Stimulated activated memory B cell treated with anti-CD40 and anti-IgM and Interleukin-4, amounts not matched to agents 10 μg/mL and 1 μg/mL and 100 μg/mL, for 72 hours (primary cell): Measurements from ENCODE around the gene TNFRSF25.

Source experiments
- ATAC-seq: fragments of 150-1000 bp; cut with Tn5 transposase; 2 replicates; pipeline ENCODE4 v1.10.0; 2021
- H3K27ac Mint-ChIP-seq: one replicate; pipeline ENCODE4 v1.8.0; 2022; ENCODE audit warnings: mild to moderate bottlenecking, mixed read lengths
- H3K27me3 Mint-ChIP-seq: one replicate; pipeline ENCODE4 v1.8.0; 2022; ENCODE audit warnings: mixed read lengths
- H3K36me3 Mint-ChIP-seq: one replicate; pipeline ENCODE4 v1.8.0; 2022; ENCODE audit warnings: mixed read lengths
- H3K4me1 Mint-ChIP-seq: one replicate; pipeline ENCODE4 v1.8.0; 2022; ENCODE audit warnings: mixed read lengths
- H3K4me3 Mint-ChIP-seq: one replicate; pipeline ENCODE4 v1.8.0; 2022; ENCODE audit warnings: mild to moderate bottlenecking, moderate library complexity, mixed read lengths
- H3K9me3 Mint-ChIP-seq: one replicate; pipeline ENCODE4 v1.8.0; 2022; ENCODE audit warnings: mixed read lengths

TNFRSF25 gene

DNA sequence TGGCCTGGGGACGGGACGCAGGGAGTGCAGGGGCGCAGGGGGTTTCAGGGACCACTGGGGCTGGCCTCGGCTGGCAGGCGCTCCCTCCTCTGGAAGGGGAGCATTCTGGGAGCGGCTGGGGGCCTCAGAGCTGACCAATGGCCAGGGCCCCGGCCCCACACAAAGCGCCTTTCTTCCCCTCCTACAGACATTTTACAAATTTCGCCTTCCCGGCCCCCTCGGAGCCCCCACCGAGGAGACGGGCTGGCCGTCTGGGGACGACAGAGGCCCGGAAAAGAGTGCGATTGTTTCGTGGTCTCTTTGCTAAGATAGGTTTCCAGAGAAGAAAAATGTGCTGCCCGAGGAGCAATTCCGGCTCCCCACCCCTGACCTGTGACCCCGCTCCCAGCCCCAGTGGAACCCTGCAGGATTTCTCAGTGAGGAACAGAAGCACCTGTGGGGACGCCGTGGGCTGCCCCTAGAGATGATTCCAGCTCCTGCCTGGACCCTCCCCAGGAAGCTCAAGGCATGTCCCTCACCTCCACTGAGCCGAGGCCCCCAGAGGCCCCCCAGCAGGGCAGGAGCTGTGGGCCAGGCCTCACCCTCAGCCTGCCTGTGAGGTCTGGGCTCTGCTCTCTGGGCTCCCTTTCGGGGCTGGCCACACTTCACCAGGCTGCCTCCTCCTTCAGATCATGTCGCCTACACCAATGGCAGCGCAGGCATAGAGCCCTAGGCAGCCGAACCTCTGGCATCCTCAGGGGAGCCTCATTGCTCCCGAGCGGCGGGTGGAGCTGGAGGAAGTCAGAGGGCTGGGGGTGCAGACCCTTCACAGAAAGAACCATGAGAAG lies 40.5 kb upstream of the TNFRSF25 start:
- no peak for ATAC-seq
- Mint-ChIP-seq H3K4me3 (no peak overlapping the region), H3K36me3 (no peaks in the 10 kb centered on the region), H3K9me3 (no peaks in the 10 kb centered on the region), H3K4me1 (peaks cover 7% of the 10 kb centered on the region), H3K27ac (no peak overlapping the region), H3K27me3 (peaks cover 66% of the 10 kb centered on the region)

DNA sequence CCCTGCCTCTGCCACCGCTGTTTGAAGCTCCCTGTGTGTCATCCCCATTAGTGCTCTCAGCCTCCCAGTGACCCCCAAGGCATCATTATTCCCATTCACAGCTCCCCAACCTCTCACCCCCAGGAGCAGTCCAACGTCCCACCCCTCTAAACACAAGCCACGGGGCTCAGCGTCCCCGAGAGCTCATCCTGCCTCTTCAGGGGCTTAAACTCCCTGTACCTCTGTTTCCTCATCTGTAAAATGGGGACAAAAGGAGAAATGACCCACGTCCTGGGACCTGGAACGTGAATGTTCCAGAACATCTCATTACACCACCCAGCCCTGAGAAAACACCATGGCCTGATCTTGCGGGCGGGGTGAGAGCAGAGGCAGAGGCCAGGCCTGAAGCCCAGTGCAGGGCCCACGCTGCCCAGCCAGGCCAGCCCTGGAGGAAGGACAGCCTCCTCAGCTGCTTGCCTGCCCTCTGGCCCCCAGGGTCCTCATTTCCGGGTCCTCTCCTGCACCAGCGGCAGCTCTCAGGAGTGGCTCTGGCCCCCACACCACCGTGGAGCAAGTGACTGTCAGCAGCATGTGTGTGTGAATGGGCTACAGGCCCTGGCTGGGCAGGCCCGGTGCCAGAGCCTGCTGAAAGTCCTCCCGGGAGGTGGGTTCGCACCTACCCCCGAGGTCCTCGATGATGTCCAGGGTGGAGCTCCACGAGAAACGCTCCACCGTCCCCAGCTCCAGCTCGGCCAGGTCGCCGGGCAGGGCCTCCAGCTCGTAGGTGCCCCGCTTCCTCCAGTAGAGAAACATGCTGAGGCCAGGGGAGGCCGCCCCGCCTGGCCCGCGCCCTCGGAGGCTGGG lies 39.6 kb upstream of the TNFRSF25 start:
- H3K36me3 Mint-ChIP-seq, result no peaks in the 10 kb centered on the region
- peaks cover 75% of the 10 kb centered on the region for H3K27me3 Mint-ChIP-seq
- H3K27ac Mint-ChIP-seq, result no peak overlapping the region
- peaks cover 7% of the 10 kb centered on the region for H3K4me1 Mint-ChIP-seq
- ATAC-seq, result no peak
- no peaks in the 10 kb centered on the region for H3K9me3 Mint-ChIP-seq
- no peak overlapping the region for H3K4me3 Mint-ChIP-seq

DNA sequence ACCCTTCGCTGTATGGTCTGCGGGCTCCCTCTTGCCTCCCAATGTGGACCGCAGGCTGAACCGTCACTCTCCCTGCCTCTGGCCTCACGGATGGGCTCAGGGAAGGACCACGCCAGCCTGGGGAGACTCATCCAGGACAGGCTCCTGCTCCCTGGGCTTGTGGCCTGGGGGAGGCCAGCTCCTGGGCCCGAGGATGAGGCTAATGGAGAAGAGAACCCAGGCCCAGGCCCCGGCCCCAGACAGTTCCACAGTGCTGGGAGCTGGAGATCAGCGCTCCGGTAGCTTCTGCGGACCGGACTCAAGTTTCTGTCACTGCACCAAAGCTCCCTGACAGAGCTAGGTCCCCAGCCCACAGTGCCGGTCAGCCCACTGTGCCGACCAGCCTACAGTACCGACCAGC lies 38.9 kb upstream of the TNFRSF25 start:
- ATAC-seq, result no peak
- H3K27ac Mint-ChIP-seq, result no peak overlapping the region

DNA sequence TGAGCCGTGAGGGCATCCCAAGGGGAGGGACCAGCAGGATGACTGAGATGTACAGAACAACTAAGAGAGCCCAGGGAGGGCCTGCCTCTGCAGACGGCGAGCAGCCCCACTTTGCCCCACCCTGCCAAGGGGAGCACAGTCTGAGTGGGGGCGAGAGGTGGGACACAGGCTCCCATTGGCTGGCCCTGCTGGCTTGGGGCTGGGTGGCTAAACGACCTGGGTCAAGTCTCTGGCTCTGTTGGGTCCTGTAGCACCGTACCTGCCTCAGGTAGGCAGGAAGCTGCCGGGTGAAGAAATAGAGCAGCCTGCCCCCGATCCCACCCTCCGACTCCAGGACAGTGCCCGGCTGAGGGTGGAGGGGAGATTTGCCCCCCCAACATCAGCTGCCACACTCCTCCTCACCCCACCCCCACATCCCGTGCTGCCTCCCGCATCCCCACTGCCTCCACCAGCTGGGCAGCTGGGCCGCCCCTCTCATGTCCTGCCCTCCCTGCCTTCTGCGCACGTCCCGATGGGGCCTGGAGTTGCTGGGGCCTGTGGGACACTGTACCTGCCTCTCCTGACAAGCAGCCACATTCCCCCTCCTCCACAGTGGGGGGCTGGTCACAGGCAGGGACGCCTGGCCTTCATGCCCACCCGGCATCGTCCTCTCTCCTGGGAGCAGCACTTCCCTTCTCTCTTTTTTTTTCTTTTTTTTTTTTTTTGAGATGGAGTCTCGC lies 38.1 kb upstream of the TNFRSF25 start:
- Mint-ChIP-seq H3K27me3 (peaks cover 90% of the 10 kb centered on the region), H3K36me3 (no peaks in the 10 kb centered on the region), H3K4me1 (peaks cover 5% of the 10 kb centered on the region), H3K27ac (no peak overlapping the region), H3K4me3 (no peak overlapping the region), H3K9me3 (no peaks in the 10 kb centered on the region)
- ATAC-seq, result no peak

More for the DNA sequence above, 38.9 kb upstream of the TNFRSF25 start:
- peaks cover 82% of the 10 kb centered on the region for H3K27me3 Mint-ChIP-seq
- H3K36me3 Mint-ChIP-seq, result no peaks in the 10 kb centered on the region
- H3K4me3 Mint-ChIP-seq, result no peak overlapping the region
- peaks cover 7% of the 10 kb centered on the region for H3K4me1 Mint-ChIP-seq
- H3K9me3 Mint-ChIP-seq, result no peaks in the 10 kb centered on the region

DNA sequence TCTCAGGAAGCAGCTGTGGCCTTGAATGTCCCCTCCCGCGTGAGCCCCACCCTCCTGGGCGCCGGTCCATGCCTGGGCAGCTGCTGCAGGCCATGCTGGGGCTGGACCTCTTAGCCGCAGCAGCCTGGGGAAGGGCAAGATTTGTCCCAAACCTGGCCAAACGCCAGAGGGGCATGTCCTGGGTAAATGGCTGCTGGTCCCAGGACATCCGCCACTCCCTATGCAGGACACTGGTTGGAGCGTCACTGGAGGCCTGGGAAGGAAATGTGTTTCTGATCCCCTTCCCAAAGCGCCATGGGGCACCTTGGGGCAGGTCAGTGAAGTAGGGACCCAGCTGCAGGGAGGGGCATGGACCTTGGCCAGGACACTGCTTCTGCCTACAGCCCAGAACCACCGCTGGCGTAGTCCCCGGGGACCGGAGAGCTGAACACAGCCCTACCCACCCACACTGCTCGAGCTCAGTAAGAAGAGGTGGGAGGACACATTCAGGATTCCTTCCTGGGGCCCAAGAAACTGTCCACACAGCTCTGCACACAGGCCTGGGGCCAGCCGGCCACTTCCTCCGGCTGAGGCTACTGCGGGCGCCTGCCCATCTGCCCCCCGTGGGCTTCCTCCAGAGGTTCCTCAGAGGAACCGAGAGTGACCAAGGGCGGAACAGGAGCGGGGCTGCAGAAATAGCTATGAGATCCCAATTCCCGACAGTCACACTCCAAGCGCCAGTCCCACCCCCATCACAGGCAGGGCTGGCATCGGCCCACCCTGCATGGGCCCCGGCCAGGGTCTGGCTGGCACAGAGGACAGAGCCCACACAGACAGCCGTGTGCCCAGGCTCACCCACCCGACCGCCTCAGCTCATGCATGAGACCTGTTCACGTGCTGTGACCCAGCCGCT lies 36.3 kb upstream of the TNFRSF25 start:
- ATAC-seq, result no peak
- H3K27ac Mint-ChIP-seq, result no peak overlapping the region
- H3K27me3 Mint-ChIP-seq, result peaks cover 89% of the 10 kb centered on the region
- H3K36me3 Mint-ChIP-seq, result no peaks in the 10 kb centered on the region
- peaks cover 6% of the 10 kb centered on the region for H3K4me1 Mint-ChIP-seq
- H3K4me3 Mint-ChIP-seq, result no peak overlapping the region
- no peaks in the 10 kb centered on the region for H3K9me3 Mint-ChIP-seq

DNA sequence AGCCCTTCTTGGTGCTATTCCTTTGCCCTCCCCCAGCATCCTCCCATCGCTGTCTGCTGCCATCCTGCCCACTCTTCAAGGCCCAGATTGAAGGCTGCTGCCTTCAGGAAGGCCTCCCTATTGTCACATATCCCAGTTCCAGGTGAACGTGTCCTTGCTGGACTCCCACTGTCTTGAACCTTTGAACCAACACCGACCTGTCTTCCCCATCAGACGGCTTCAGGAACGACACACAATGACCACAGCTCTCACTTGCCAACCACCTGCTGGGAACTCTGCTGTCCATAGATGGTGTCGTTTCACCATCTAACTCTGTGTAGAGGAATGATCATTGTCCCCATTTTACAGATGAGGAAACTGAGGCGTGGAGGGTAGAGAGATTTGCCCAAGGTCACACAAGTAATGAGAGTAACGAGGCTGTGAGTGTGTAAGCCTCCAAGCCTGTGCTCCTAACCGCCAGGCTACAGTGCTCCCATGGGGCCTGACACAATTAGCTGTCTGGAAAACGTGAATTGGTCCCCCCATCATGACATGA lies 35.4 kb upstream of the TNFRSF25 start:
- no peaks in the 10 kb centered on the region for H3K36me3 Mint-ChIP-seq
- H3K4me1 Mint-ChIP-seq, result peaks cover 6% of the 10 kb centered on the region
- ATAC-seq, result no peak
- no peak overlapping the region for H3K4me3 Mint-ChIP-seq
- H3K9me3 Mint-ChIP-seq, result no peaks in the 10 kb centered on the region
- H3K27ac Mint-ChIP-seq, result no peak overlapping the region
- peaks cover 80% of the 10 kb centered on the region for H3K27me3 Mint-ChIP-seq

DNA sequence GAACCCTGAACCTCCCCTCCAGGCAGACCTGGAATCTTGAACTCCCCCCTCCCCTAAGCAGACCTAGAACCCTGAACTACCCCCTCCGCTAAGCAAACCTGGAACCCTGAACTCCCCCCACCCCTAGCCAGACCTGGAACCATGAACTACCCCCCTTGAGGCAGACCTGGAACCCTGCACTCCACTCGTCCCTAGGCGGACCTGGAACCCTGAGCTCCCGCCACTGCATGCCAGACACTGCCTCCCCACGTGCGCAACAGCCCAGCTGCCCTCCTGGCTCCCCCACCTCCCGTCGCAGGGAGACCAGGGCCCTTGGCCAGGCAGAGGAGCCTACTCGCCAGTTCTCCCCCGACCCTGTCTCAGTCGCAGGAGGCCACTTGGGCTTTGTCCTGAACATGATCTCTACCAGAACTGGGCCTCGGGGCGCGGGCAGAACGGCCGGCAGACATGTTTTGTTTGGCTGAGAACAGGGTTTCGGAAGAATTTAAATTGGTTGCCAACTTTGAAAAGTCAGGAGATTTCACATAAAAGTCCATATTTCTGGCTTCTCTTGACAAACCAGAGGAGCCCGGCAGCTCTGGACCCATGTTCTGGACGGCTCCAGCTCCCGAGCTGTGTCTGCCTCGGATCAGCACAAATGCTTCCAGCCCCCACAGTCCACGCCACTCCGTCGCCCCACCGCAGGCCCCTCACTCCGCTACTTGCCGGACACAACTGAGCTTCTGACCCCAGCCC lies 34.7 kb upstream of the TNFRSF25 start:
- H3K27me3 Mint-ChIP-seq, result peaks cover 83% of the 10 kb centered on the region
- H3K36me3 Mint-ChIP-seq, result no peaks in the 10 kb centered on the region
- H3K27ac Mint-ChIP-seq, result no peak overlapping the region
- H3K9me3 Mint-ChIP-seq, result no peaks in the 10 kb centered on the region
- H3K4me3 Mint-ChIP-seq, result no peak overlapping the region
- ATAC-seq, result no peak
- peaks cover 6% of the 10 kb centered on the region for H3K4me1 Mint-ChIP-seq

DNA sequence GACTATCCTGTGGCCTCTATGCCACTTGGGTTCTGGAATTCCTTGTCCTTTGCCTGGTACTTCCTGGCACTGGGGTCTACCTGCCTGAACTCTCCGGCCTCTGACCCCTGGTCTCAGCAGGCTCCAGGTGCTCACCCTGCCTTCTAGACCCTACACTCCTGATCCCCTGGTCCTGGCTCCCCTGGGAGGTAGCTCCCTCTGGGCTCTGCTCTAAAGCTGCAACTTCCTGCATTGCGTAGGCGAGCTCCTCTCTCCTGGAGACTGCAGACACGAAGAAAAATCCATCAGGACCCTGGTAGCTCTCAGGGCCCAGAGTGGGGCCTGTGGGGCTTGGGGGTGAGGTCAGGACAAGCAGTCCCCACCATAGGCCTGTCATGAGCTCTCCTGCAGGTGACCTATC lies 33.3 kb upstream of the TNFRSF25 start:
- H3K27ac Mint-ChIP-seq, result no peak overlapping the region
- no peak for ATAC-seq
- H3K4me3 Mint-ChIP-seq, result peak overlapping the region; percentile 29
- H3K4me1 Mint-ChIP-seq, result peaks cover 6% of the 10 kb centered on the region
- H3K9me3 Mint-ChIP-seq, result no peaks in the 10 kb centered on the region
- H3K36me3 Mint-ChIP-seq, result no peaks in the 10 kb centered on the region
- peaks cover 71% of the 10 kb centered on the region for H3K27me3 Mint-ChIP-seq

DNA sequence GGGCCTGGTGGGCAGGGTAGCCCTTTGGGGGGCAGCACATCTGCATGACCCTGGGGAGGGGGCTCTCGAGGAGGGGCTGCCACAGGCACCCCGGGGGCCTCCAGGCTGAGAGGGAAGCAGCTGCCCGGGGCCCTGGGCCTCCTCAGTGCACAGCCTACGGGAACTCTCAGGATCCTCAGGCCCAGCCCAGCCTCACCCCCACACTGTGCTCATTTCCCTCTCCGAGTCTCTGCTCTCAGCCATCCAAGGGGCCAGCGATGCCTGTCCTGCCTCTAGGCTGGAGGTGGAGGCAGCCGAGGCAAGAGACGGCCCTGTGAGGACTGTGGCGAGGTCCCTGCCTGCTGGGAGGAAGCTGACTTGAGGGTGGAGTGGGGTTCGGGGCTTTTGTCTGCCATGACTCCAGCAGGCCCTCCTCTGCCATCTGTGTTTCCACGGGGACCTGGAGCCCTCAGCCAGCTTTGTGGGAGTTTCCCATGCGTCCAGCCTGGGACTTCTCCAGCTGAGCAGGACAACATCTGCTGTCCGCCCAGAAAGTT lies 32.7 kb upstream of the TNFRSF25 start:
- Mint-ChIP-seq H3K9me3 (no peaks in the 10 kb centered on the region), H3K36me3 (no peaks in the 10 kb centered on the region), H3K4me3 (no peak overlapping the region), H3K4me1 (peaks cover 6% of the 10 kb centered on the region), H3K27me3 (peaks cover 65% of the 10 kb centered on the region), H3K27ac (no peak overlapping the region)
- no peak for ATAC-seq

DNA sequence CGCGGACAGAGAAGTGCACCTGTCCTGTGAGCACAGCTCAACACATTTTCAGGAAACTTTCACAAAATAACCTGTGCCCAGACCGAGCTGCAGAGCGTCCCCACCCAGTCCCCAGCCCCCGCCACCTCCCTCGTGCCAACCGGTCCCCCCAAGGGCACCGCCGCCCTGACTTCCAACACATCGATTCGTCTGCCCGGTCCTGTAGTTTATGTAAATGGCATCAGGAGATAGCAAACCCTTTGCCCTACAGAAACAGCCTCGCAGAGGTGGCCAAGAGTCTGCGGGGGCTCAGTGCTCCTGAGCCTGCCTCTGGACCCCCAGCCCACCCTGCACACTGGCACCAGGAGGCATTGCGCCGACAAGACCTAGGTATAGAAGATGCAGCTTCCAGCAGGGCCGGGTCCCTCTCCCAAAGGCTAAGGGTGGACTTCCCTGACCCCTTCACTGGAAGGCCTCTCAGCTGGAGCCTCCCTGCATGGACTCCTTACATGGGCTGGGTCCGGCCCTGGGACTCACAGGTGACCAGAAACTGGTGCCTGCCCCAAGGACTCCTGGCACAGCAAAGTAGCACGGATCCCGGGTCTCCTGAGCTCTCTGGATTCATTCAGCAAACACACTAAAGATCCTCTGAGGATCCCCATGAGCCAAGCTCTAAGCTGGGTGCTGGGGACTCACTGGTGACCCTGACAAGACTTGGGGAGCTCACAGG lies 32.0 kb upstream of the TNFRSF25 start:
- no peaks in the 10 kb centered on the region for H3K9me3 Mint-ChIP-seq
- no peak overlapping the region for H3K27ac Mint-ChIP-seq
- no peaks in the 10 kb centered on the region for H3K36me3 Mint-ChIP-seq
- peak overlapping the region; percentile 56 for H3K4me3 Mint-ChIP-seq
- no peak for ATAC-seq
- peaks cover 6% of the 10 kb centered on the region for H3K4me1 Mint-ChIP-seq
- H3K27me3 Mint-ChIP-seq, result peaks cover 62% of the 10 kb centered on the region

DNA sequence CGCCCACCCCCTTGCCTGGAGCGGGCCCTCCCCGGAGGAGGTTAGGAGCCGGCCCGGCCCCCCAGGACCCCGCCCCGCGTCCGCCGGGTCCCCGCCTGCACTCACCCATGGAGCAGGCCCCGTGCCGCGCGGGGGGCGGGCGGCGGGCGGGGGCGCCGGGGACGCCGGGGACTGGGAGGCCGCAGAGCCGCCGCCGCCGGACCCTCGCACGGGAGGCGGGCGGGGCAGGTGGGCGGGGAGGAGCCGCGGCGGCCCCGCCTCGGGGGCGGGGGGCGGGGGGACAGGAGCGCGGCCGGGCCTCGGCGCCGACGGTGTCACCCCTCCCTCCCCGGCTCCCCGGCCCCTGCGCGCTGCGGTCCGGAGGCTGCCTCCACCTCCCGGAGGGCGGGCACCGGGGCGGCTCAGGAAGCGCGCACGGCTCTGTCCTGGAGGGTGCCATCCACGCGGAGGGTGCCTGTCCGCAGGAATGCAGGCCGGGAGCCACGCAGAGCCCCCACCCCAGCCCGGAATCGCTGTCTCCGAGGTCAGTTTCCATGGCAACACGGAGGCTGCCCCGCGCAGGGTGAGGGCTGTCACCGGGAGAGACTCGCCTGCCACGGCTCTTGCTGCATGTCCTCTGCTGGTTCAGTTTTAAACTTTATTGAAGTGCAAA lies 31.4 kb upstream of the TNFRSF25 start:
- H3K4me3 Mint-ChIP-seq, result peak overlapping the region; percentile 56
- H3K9me3 Mint-ChIP-seq, result no peaks in the 10 kb centered on the region
- H3K27ac Mint-ChIP-seq, result no peak overlapping the region
- peak; percentile 59 for ATAC-seq
- no peaks in the 10 kb centered on the region for H3K36me3 Mint-ChIP-seq
- H3K4me1 Mint-ChIP-seq, result peaks cover 6% of the 10 kb centered on the region
- peaks cover 57% of the 10 kb centered on the region for H3K27me3 Mint-ChIP-seq

DNA sequence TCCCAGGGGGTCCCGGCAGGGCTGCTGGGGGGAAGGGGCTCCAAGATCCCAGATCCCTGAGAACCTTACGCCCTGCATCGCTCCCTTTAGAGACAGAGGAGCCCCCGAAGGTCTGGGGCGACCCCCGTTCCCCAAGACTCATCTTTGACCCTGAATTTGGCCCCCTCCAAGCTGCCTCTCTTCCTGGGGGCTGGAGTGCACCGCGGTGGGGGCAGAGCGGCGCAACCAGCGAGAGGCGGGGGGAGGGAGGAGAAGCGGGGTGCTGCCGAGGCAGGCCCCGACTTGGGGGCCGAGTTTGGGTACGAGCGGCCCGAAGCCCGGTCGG lies 30.9 kb upstream of the TNFRSF25 start:
- peaks cover 52% of the 10 kb centered on the region for H3K27me3 Mint-ChIP-seq
- peak overlapping the region; percentile 66 for H3K4me3 Mint-ChIP-seq
- peaks cover 7% of the 10 kb centered on the region for H3K4me1 Mint-ChIP-seq
- no peak for ATAC-seq
- H3K27ac Mint-ChIP-seq, result no peak overlapping the region
- H3K9me3 Mint-ChIP-seq, result no peaks in the 10 kb centered on the region
- H3K36me3 Mint-ChIP-seq, result no peaks in the 10 kb centered on the region

DNA sequence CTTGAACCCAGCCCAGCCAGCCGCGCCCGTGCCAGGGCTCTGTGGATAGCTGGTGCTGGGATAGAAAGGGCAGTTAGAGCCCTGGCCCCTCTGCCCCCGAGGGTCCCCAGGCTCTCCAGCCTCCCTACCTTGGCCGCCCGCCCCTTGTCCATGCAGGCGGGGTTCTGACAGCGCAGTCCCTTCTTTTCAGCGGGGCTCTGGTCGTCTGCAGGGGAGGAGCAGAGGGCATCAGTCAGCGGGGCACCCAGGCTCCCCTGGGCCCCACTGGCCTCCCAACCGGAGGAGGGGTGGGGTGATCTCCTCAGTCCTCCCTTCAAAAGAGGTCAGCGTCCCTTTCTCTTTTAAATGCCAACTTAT lies 30.4 kb upstream of the TNFRSF25 start:
- ATAC-seq, result no peak
- H3K9me3 Mint-ChIP-seq, result no peaks in the 10 kb centered on the region
- H3K27ac Mint-ChIP-seq, result no peak overlapping the region
- H3K4me3 Mint-ChIP-seq, result no peak overlapping the region
- peaks cover 47% of the 10 kb centered on the region for H3K27me3 Mint-ChIP-seq
- peaks cover 13% of the 10 kb centered on the region for H3K4me1 Mint-ChIP-seq
- H3K36me3 Mint-ChIP-seq, result no peaks in the 10 kb centered on the region
